IMR-90 (cell line): Measurements from ENCODE around the gene MAP1LC3A. TPM values are rescaled to one million over a fixed set of nuclear protein-coding genes. Genes with fewer than 3 reads are reported as not detected.
A peak's percentile ranks its signal among the peaks of the same experiment; 100 is the strongest.

Experiments used
- ATAC-seq: fragments of 200-7000 bp; cut with Tn5 transposase; 2 replicates; pipeline ENCODE4 v1.9.1; 2020; ENCODE audit warnings: low read depth, mild to moderate bottlenecking, moderate library complexity
- BruUV-seq: library from RNA; stranded (reverse); fragments of 400-500 nt; replicated peaks from 2 replicates; lab custom pipeline; 2021; lab: Mats Ljungman, UMichigan
- CTCF ChIA-PET: fragments of 300-600 bp; formaldehyde crosslinking; extraction: SDS; loops from one replicate; lab custom pipeline; 2021; ENCODE audit warnings: antibody characterized with exemption; lab: Yijun Ruan, JAX
- POLR2A ChIA-PET: fragments of 300-600 bp; sonication (Branson Sonifier 250); formaldehyde crosslinking; loops from one replicate; lab custom pipeline; 2022; ENCODE audit warnings: antibody characterized with exemption; ENCODE audit not compliant: unreplicated experiment; lab: Charles Lee
- DNase-seq: peaks from one replicate; pipeline ENCODE4 v3.0.0; 2013
- H2AFZ ChIP-seq: replicated peaks from 2 replicates; pipeline ENCODE3; 2013; ENCODE audit warnings: low read length, mild to moderate bottlenecking; ENCODE audit not compliant: poor library complexity
- H2AK5ac ChIP-seq: 2 replicates; pipeline ENCODE4 v1.6.1; 2013; ENCODE audit warnings: low read depth, low read length, inconsistent platforms
- H2AK9ac ChIP-seq: replicated peaks from 2 replicates; pipeline ENCODE3; 2013; ENCODE audit warnings: mild to moderate bottlenecking, low read depth, low read length, moderate library complexity; ENCODE audit not compliant: poor library complexity
- H2BK120ac ChIP-seq: 2 replicates; pipeline ENCODE4 v1.6.1; 2013; ENCODE audit warnings: low read depth, low read length, inconsistent platforms
- H2BK15ac ChIP-seq: 3 replicates; pipeline ENCODE4 v1.6.1; 2013; ENCODE audit warnings: low read depth, low read length, inconsistent platforms
- H2BK20ac ChIP-seq: 2 replicates; pipeline ENCODE4 v1.6.1; 2013; ENCODE audit warnings: low read depth, mild to moderate bottlenecking, inconsistent platforms, low read length, moderate library complexity
- H2BK5ac ChIP-seq: 2 replicates; pipeline ENCODE4 v1.6.1; 2013; ENCODE audit warnings: mild to moderate bottlenecking, low read depth, low read length, inconsistent platforms; ENCODE audit not compliant: poor library complexity, severe bottlenecking
- H3K14ac ChIP-seq: replicated peaks from 2 replicates; pipeline ENCODE4 v1.6.1; 2013; ENCODE audit warnings: low read depth, low read length, inconsistent platforms
- H3K18ac ChIP-seq: 2 replicates; pipeline ENCODE4 v1.6.1; 2013; ENCODE audit warnings: low read depth, low read length, control low read depth
- H3K23ac ChIP-seq: 2 replicates; pipeline ENCODE4 v1.6.1; 2013; ENCODE audit warnings: low read depth, low read length, inconsistent platforms
- H3K27ac ChIP-seq: 2 replicates; pipeline ENCODE4 v1.5.1; 2013; ENCODE audit warnings: mild to moderate bottlenecking, control low read depth, low read length; ENCODE audit not compliant: insufficient read depth
- H3K27me3 ChIP-seq: 2 replicates; pipeline ENCODE4 v1.6.1; 2013; ENCODE audit warnings: low read length; ENCODE audit not compliant: control insufficient read depth, insufficient read depth
- H3K36me3 ChIP-seq: 2 replicates; pipeline ENCODE4 v1.6.1; 2013; ENCODE audit warnings: low read length, mixed read lengths; ENCODE audit not compliant: control insufficient read depth, insufficient read depth
- H3K4ac ChIP-seq: 2 replicates; pipeline ENCODE4 v1.6.1; 2013; ENCODE audit warnings: low read depth, low read length, inconsistent platforms
- H3K4me1 ChIP-seq: 2 replicates; pipeline ENCODE4 v1.6.1; 2013; ENCODE audit warnings: low read length, mixed read lengths; ENCODE audit not compliant: control insufficient read depth, insufficient read depth
- H3K4me2 ChIP-seq: 2 replicates; pipeline ENCODE4 v1.6.1; 2013; ENCODE audit warnings: low read depth, mild to moderate bottlenecking, control low read depth, low read length, moderate library complexity
- H3K4me3 ChIP-seq: 2 replicates; pipeline ENCODE4 v1.5.1; 2013; ENCODE audit warnings: low read depth, mild to moderate bottlenecking, control low read depth, low read length, moderate library complexity; ENCODE audit not compliant: insufficient read depth
- H3K56ac ChIP-seq: 2 replicates; pipeline ENCODE4 v1.6.1; 2013; ENCODE audit warnings: low read length, inconsistent platforms; ENCODE audit not compliant: insufficient read depth; ENCODE audit errors: extremely low read depth
- H3K79me1 ChIP-seq, 2 experiments: 2 replicates each; pipeline ENCODE4 v1.6.1; 2013; ENCODE audit warnings: low read length in 2 of 2, inconsistent platforms in 1 of 2, low read depth in 1 of 2
- H3K9ac ChIP-seq: 2 replicates; pipeline ENCODE4 v1.6.1; 2013; ENCODE audit warnings: low read depth, low read length, control low read depth
- H3K9me1 ChIP-seq: 2 replicates; pipeline ENCODE4 v1.6.1; 2013; ENCODE audit warnings: low read length, inconsistent platforms; ENCODE audit not compliant: insufficient read depth
- H3K9me3 ChIP-seq: 2 replicates; pipeline ENCODE4 v1.6.1; 2013; ENCODE audit warnings: low read length; ENCODE audit not compliant: control insufficient read depth, insufficient read depth
- H4K20me1 ChIP-seq: 2 replicates; pipeline ENCODE4 v1.6.1; 2013; ENCODE audit warnings: low read length, inconsistent platforms; ENCODE audit not compliant: insufficient read depth
- H4K5ac ChIP-seq: 2 replicates; pipeline ENCODE4 v1.6.1; 2013; ENCODE audit warnings: mild to moderate bottlenecking, low read depth, low read length, control low read depth
- H4K8ac ChIP-seq, 2 experiments: 2 replicates each; pipeline ENCODE4 v1.6.1; 2013; ENCODE audit warnings: low read depth in 2 of 2, low read length in 2 of 2, control low read depth in 1 of 2, inconsistent platforms in 1 of 2
- H4K91ac ChIP-seq: 2 replicates; pipeline ENCODE4 v1.6.1; 2013; ENCODE audit warnings: low read depth, low read length, inconsistent platforms; ENCODE audit not compliant: insufficient read depth
- BHLHE40 ChIP-seq: fragments of 150-350 bp; IDR thresholded peaks from 2 replicates; pipeline ENCODE4 v1.6.1; 2016; ENCODE audit warnings: mild to moderate bottlenecking, low read depth, low read length
- CEBPB ChIP-seq: IDR thresholded peaks from 2 replicates; pipeline ENCODE4 v1.6.1; 2012; ENCODE audit warnings: low read depth, low read length, improper control_type of control experiment
- CHD1 ChIP-seq: IDR thresholded peaks from 2 replicates; pipeline ENCODE4 v1.6.1; 2012; ENCODE audit warnings: low read depth, low read length, improper control_type of control experiment
- ELK1 ChIP-seq: fragments of 150-350 bp; IDR thresholded peaks from 2 replicates; pipeline ENCODE4 v1.6.1; 2016; ENCODE audit warnings: low read depth, mild to moderate bottlenecking, low read length, moderate library complexity, borderline replicate concordance
- FOS ChIP-seq: fragments of 150-350 bp; IDR thresholded peaks from 2 replicates; pipeline ENCODE4 v1.6.1; 2016; ENCODE audit warnings: low read depth, low read length
- MAFK ChIP-seq: IDR thresholded peaks from 2 replicates; pipeline ENCODE4 v1.6.1; 2012; ENCODE audit warnings: low read depth, low read length, improper control_type of control experiment
- MAZ ChIP-seq: IDR thresholded peaks from 2 replicates; pipeline ENCODE4 v1.6.1; 2012; ENCODE audit warnings: low read depth, mild to moderate bottlenecking, low read length, improper control_type of control experiment, moderate library complexity, borderline replicate concordance
- MXI1 ChIP-seq: IDR thresholded peaks from 2 replicates; pipeline ENCODE4 v1.6.1; 2012; ENCODE audit warnings: low read depth, mild to moderate bottlenecking, low read length, moderate library complexity, borderline replicate concordance
- NFE2L2 ChIP-seq: fragments of 150-350 bp; IDR thresholded peaks from 2 replicates; pipeline ENCODE4 v1.6.1; 2016; ENCODE audit warnings: low read depth, mild to moderate bottlenecking, low read length
- POLR2A ChIP-seq: IDR thresholded peaks from 2 replicates; pipeline ENCODE4 v1.6.1; 2012; ENCODE audit warnings: mild to moderate bottlenecking, low read depth, low read length
- RAD21 ChIP-seq: IDR thresholded peaks from 2 replicates; pipeline ENCODE4 v1.6.1; 2012; ENCODE audit warnings: low read length, improper control_type of control experiment
- RCOR1 ChIP-seq: IDR thresholded peaks from 2 replicates; pipeline ENCODE4 v1.6.1; 2012; ENCODE audit warnings: mild to moderate bottlenecking, low read length, improper control_type of control experiment; ENCODE audit not compliant: insufficient replicate concordance
- RFX5 ChIP-seq: IDR thresholded peaks from 2 replicates; pipeline ENCODE4 v1.8.0; 2012; ENCODE audit warnings: low read depth, mild to moderate bottlenecking, low read length, moderate library complexity
- SMC3 ChIP-seq: fragments of 150-350 bp; IDR thresholded peaks from 2 replicates; pipeline ENCODE4 v1.6.1; 2016; ENCODE audit warnings: low read depth, mild to moderate bottlenecking, antibody characterized with exemption, low read length, moderate library complexity
- USF2 ChIP-seq: fragments of 150-350 bp; IDR thresholded peaks from 2 replicates; pipeline ENCODE4 v1.6.1; 2017; ENCODE audit warnings: mild to moderate bottlenecking, antibody characterized with exemption, low read length, low read depth
- WGBS, 2 experiments: methylation state at CpG; one replicate each; pipeline versions ENCODE4 v1.1.5 to v1.1.7; 2013; ENCODE audit warnings: missing lambda C conversion rate in 2 of 2; ENCODE audit not compliant: insufficient read length in 1 of 2; ENCODE audit errors: extremely low coverage in 2 of 2; 5-methylcytosine and 5-hydroxymethylcytosine counted together
- dilution Hi-C: fragments of 300-500 bp; cut with HindIII; formaldehyde crosslinking; loops from one replicate; pipeline ENCODE4 v1.14.3; 2018; ENCODE audit warnings: low sequenced_read_pairs; ENCODE audit not compliant: unreplicated experiment
- in situ Hi-C: fragments of 300-500 bp; cut with MboI; formaldehyde crosslinking; loops from 3 replicates; pipeline ENCODE4 v1.14.3; 2019; ENCODE audit warnings: low sequenced_read_pairs, inconsistent platforms, mixed read lengths
- intact Hi-C: fragments of 100-400 bp; cut with micrococcal nuclease; formaldehyde crosslinking; loops from 2 replicates; pipeline ENCODE4 v1.10.0; 2022
- polyA plus RNA-seq, 3 experiments: library from polyadenylated mRNA; depleted of rRNA; stranded (reverse); fragments of >200 nt; gene quantifications; 2 replicates each; pipeline ENCODE4 v1.2.3, GENCODE V29; 2012; ENCODE audit warnings: low replicate concordance in 1 of 3
- total RNA-seq: library from RNA; depleted of rRNA; stranded (reverse); fragments of >200 nt; gene quantifications from 2 replicates; pipeline ENCODE4 v1.2.3, GENCODE V29; 2012
- TF ChIP-seq, protein P1 (sequence below): conservative IDR thresholded peaks from 2 replicates; pipeline ENCODE4 v1.5.1; 2012; ENCODE audit warnings: mild to moderate bottlenecking, low read depth, low read length, improper control_type of control experiment

Gene MAP1LC3A
- total and polyA plus RNA-seq, 2 of the 4 experiments (the other 2 are of a cell fraction), result 10.0 to 39.7 TPM

DNA sequence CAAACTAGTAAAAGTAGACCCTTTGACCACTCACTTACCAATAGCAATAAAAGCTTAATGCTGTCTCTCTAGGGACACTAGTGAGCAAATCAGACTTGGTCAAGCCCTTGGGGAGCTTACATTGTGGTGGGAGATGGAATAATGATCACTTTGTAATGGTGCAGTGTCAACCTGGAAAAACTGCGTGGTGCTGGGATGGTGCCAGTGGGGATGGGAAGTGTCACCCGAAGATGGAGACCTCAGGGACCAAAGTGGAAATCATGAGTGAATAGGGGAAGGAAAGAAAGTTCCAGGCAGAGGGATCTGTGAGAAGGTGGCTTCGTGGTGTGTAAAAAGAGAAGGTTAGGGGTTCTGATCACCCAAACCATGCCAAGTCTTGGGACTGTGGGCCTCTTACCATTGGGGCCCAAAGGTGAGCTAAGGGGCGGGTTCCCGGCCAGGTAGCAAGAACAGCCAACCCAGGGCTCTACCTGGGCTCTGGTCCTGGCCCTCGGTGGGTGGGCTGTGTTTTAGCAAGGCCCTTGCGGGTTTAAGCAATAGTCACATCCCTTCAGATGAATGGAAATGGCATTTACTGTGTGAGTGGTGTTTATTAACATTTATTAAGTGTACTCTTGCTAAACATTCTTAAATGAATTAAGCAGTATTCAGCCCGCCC, 26.8 kb upstream of the MAP1LC3A start:
- H4K5ac ChIP-seq, result no peak overlapping the region
- H3K4me2 ChIP-seq, result no peak overlapping the region
- H3K27ac ChIP-seq, result no peak overlapping the region
- no peak for ATAC-seq
- 94% methylated on average over 2 of the region's 8 CpGs; no CpG with 5 or more reads in 1 of the 2 experiments for WGBS, 2 experiments
- no peak overlapping the region for H2BK15ac ChIP-seq
- H3K27me3 ChIP-seq, result no peaks in the 10 kb centered on the region
- H2AK9ac ChIP-seq, result peak overlapping the region; percentile 43
- H3K9me1 ChIP-seq, result peaks cover 42% of the 10 kb centered on the region
- H3K4me3 ChIP-seq, result no peak overlapping the region
- H3K23ac ChIP-seq, result no peak overlapping the region
- H2AFZ ChIP-seq, result no peak overlapping the region
- dilution Hi-C loops (no loop called here), in situ Hi-C loops (no loop called here), intact Hi-C loops (no loop called here)
- no peak overlapping the region for H3K18ac ChIP-seq
- no peak overlapping the region for H3K9ac ChIP-seq
- H4K8ac ChIP-seq, result no peak overlapping the region
- H2BK120ac ChIP-seq, result no peak overlapping the region
- no peak overlapping the region for H2AK5ac ChIP-seq
- H3K56ac ChIP-seq, result no peak overlapping the region
- no peak overlapping the region for H2BK20ac ChIP-seq
- H2BK5ac ChIP-seq, result no peak overlapping the region
- H3K4me1 ChIP-seq, result peaks cover 17% of the 10 kb centered on the region
- H3K36me3 ChIP-seq, result peaks cover 82% of the 10 kb centered on the region
- no TSS peak for BruUV-seq
- H3K9me3 ChIP-seq, result no peaks in the 10 kb centered on the region
- ChIA-PET POLR2A (no interaction called here), CTCF (interaction anchor here (0.6 kb wide), 1 partner anchor 410 kb away, joined by 3 read pairs; no protein-coding TSS in a partner anchor)
- peak overlapping the region; percentile 17; the same call in 1 of the 2 replicates for H3K4ac ChIP-seq
- no peak overlapping the region for H4K91ac ChIP-seq
- peaks cover 52 to 84% of the 10 kb centered on the region in 2 experiments for H3K79me1 ChIP-seq
- H3K14ac ChIP-seq, result no peak overlapping the region
- no peak for TF ChIP-seq BHLHE40
- TF ChIP-seq, protein P1, sequence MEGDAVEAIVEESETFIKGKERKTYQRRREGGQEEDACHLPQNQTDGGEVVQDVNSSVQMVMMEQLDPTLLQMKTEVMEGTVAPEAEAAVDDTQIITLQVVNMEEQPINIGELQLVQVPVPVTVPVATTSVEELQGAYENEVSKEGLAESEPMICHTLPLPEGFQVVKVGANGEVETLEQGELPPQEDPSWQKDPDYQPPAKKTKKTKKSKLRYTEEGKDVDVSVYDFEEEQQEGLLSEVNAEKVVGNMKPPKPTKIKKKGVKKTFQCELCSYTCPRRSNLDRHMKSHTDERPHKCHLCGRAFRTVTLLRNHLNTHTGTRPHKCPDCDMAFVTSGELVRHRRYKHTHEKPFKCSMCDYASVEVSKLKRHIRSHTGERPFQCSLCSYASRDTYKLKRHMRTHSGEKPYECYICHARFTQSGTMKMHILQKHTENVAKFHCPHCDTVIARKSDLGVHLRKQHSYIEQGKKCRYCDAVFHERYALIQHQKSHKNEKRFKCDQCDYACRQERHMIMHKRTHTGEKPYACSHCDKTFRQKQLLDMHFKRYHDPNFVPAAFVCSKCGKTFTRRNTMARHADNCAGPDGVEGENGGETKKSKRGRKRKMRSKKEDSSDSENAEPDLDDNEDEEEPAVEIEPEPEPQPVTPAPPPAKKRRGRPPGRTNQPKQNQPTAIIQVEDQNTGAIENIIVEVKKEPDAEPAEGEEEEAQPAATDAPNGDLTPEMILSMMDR, result no peak
- TF ChIP-seq USF2, result no peak
- TF ChIP-seq SMC3, result no peak
- no peak for TF ChIP-seq POLR2A
- TF ChIP-seq CHD1, result no peak
- no peak for TF ChIP-seq RFX5
- no peak for TF ChIP-seq ELK1
- no peak for TF ChIP-seq CEBPB
- no peak for TF ChIP-seq MAZ
- no peak for TF ChIP-seq FOS
- TF ChIP-seq MAFK, result no peak
- TF ChIP-seq RCOR1, result no peak
- TF ChIP-seq RAD21, result no peak
- no peak for TF ChIP-seq NFE2L2
- no peak for TF ChIP-seq MXI1
- H4K20me1 ChIP-seq, result peaks cover 17% of the 10 kb centered on the region
- DNase-seq, result no peak
